DMS114 treated with DMSO at 0.1 percent for 48 hours (cell line): ENCODE measurements around the gene CHST12.
"Not testable (repeated sequence)": the region's sequence is repeated elsewhere in the genome, so short reads cannot be mapped to it uniquely, and the experiment has no call there.

Experiments used
- DNase-seq: peaks from one replicate; lab custom pipeline; 2025; ENCODE audit not compliant: unreplicated experiment; lab: John Stamatoyannopoulos, UW

The CHST12 gene

GRCh38 chr7:2403718-2404648, 572 bp downstream of the CHST12 start:
- DNase-seq = no peak

DNA sequence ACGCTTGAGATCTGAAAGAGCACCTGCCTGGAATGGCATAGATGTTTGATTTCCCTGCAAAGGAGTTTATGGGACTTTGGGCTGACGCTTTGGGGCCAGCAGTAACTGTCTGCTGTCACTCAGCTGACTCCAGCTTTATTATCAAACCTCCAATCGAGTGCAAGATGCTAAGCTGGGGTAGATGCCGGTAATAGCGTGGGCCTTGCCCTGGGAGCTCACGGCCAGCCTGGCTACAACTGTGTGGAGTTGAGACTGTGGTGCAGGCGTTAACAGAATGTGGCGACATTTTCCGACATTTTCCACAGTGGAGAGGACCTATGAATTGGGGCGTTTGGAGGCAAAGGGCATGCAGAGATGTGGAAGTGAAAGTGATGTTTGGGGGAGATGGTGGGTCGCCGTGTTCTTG, 1.3 kb downstream of the CHST12 start:
- DNase-seq = no peak

DNA sequence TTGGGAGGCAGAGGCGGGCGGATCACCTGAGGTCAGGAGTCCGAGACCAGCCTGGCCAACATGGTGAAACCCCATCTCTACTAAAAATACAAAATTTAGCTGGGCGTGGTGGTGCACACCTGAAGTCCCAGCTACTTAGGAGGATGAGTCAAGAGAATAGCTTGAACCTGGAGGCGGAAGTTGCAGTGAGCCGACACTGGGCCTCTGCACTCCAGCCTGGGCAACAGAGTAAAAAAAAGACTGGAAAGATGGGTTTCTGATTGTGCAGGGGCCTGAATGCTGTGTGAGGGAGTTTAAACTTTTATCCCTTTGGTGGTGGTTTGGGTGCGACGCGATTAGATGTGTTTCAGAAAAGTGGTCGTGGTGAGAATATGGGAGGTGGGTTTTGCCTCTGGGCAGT, 1.8 kb downstream of the CHST12 start:
- DNase-seq = no peak

- DNase-seq = no peak
Observed at GRCh38 chr7:2405601-2406345, 2.4 kb downstream of the CHST12 start.

DNA sequence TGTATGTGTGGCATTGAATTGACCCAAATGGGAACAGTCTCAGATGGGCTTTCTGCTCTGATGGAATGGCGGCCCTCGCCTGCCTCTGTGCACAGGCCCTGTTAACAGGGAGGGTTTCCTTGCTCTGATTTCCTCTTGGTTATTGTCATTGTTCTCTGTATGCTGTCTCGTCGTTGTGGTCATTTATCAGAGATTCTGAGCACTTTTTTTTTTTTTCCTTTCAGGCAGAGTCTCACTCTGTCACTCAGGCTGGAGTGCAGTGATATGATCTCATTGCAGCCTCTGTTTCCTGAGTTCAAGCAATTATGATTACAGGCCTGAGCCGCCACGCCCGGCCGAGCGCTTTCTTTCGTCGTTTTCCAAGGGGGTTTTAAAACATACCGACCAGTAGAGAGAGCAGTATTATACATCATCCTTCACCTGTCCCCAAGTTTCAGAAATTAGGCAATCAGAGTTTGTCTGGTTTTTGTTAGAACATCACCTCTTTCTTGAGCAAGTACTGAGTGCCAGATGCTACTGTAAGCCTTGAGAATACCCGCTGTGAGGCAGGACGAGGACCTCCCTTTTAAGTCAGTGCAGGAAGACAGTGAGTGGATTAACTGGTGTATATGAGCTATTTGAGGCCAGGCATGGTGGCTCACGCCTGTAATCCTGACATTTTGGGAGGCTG, 6.5 kb downstream of the CHST12 start:
- DNase-seq = no peak

GRCh38 chr7:2411049-2411448, 7.6 kb downstream of the CHST12 start:
- no peak for DNase-seq

GRCh38 chr7:2411815-2412586, 8.6 kb downstream of the CHST12 start:
- DNase-seq = no peak

- no peak for DNase-seq
Observed at GRCh38 chr7:2412587-2413201, 9.3 kb downstream of the CHST12 start.

GRCh38 chr7:2416063-2416462, 12.7 kb downstream of the CHST12 start:
- DNase-seq = no peak

DNA sequence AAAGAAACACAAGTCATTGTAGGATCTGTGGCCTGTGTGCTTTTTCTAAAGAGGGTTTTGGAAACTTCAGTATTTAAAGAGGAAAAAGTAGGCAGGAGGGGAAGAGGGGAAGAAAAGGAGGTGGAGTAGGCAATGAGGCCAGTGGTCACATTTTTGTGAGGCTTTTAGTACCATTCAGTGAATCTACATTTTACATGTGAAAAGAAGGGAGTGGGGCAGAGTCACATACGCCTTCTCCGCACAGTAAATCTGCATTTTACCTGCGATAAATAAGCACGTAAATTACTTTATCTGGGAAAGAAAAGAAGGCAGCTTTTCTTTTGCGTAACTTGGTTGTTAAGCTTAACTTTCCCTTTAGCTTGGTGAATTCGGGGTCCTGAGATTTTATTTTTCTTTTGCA, 13.2 kb downstream of the CHST12 start:
- DNase-seq = no peak

- DNase-seq = not testable (repeated sequence)
Observed at GRCh38 chr7:2417178-2417577, 13.8 kb downstream of the CHST12 start.

DNA sequence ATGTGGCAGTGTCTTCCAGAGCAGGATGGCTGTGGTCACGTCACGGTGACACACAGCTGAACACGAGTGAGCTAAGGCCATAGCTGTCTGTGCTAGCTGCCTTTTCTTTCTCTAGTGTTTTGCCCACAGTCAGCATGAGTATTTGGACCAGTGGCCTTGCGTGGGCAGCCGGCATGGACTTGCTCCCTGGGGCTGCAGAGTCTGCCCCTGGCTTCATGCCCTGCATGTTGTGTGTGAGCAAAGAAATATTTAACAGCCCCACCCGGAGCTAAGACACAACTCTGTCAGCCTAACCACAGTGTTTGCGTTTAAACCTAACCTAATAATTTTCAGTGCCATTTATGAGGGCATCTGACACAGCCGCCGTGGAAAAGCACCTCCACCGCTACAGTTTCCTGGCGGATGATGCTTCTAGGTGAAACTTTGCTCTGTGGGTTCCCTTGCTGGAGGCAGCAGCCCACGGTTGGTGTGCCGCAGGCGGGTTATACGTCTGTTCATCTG, 14.6 kb downstream of the CHST12 start:
- DNase-seq = no peak

DNA sequence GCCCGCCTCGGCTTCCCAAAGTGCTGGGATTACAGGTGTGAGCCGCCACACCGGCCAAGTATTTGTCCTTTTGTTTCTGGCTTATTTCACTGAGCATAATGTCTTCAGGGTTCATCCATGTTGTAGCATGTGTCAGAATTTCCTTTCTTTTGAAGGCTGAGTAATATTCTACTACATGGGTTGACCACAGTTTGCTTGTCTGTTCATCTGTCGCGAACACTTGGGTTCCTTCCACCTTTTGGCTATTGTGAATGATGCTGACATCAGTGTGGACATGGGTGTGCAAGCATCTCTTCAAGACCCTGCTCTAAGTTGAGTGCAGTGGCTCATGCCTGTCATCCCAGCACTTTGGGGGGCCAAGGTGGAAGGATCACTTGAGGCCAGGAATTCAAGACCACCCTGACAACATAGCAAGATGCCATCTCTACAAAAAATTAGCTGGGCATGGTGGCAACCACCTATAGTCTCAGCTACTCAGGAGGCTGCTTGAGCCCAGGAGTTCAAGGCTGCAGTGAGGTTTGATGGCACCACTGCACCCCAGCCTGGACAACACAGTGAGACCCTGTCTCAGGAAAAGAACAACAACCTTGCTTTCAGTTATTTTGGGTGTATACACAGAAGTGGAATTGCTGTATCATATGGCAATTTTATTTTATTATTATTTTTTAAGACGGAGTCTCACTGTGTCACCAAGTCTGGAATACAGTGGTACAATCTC, 17.0 kb downstream of the CHST12 start:
- no peak for DNase-seq

DNA sequence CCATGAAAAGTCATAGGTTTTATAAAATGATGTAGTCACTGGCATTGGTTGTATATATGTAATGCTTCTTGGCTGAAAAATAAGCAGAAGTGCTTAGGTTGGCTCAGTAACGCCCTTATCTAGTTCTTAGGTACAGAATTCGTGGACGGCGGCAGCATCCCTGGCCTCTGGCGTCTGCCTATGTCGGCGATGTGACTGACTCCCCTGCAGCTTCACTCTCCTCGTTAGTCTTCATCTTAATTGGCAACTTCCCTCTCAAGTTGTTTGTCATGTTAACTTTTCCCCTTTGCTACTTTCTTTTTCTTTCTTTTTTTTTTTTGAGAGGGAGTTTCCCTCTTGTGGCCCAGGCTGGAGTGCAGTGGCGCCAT, 18.5 kb downstream of the CHST12 start:
- no peak for DNase-seq

GRCh38 chr7:2425749-2426148, 22.3 kb downstream of the CHST12 start:
- no peak for DNase-seq

GRCh38 chr7:2431260-2431867, 28.0 kb downstream of the CHST12 start:
- no peak for DNase-seq

- no peak for DNase-seq
Observed at GRCh38 chr7:2432910-2433712, 29.7 kb downstream of the CHST12 start.

DNA sequence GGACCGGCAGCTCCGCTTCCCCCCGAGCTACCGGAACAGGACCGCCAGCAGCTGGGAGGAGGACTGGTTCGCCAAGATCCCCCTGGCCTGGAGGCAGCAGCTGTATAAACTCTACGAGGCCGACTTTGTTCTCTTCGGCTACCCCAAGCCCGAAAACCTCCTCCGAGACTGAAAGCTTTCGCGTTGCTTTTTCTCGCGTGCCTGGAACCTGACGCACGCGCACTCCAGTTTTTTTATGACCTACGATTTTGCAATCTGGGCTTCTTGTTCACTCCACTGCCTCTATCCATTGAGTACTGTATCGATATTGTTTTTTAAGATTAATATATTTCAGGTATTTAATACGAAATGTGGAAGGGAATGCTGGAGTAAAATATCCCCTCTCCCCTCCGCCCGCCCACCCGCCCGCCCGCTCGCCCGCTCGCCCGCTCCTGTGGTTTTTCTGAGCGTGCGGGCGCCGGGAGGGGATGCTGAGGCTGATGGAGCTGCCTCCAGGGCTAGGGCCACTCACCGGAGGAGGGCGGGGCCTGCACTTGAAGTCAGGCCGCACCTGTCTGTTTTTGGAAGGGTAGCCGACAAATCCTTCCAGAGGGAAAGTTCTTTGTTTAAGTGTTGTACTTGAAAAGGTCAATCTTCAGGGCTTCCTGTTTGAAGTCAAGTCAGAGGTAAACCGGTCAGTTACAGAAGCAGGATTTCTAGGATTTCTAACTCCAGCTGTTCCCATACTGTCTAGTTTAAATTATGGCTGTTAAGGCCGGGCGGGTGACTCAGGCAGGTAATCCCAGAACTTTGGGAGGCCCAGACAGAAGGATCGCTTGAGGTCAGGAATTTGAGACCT, 30.5 kb downstream of the CHST12 start:
- no peak for DNase-seq
